Measurements from ENCODE around the gene BRD4. TPM values are rescaled to one million over a fixed set of nuclear protein-coding genes. Genes with fewer than 3 reads are reported as not detected.
A peak's percentile ranks its signal among the peaks of the same experiment; 100 is the strongest.

The BRD4 gene
- total RNA-seq, 1 experiment from 2014 or later, result 189 TPM

GRCh38 chr19:15197275-15197941 is 134.9 kb downstream of the BRD4 start:
- ChIA-PET POLR2A (interaction anchor here (1.3 kb wide), 1 partner anchor 101 kb away, joined by 3 read pairs; no protein-coding TSS in a partner anchor), CTCF (interaction anchor here (0.6 to 1.6 kb wide), 3 partner anchors 11 to 1458 kb away, joined by 3 to 4 read pairs (median 3); no protein-coding TSS in a partner anchor)
- intact Hi-C loops (cut with micrococcal nuclease), result no loop called here
- H3K4me1 Mint-ChIP-seq (ENCODE audit: insufficient read depth, unreplicated experiment), result peaks cover 18% of the 10 kb centered on the region
- TF ChIP-seq, protein P1, sequence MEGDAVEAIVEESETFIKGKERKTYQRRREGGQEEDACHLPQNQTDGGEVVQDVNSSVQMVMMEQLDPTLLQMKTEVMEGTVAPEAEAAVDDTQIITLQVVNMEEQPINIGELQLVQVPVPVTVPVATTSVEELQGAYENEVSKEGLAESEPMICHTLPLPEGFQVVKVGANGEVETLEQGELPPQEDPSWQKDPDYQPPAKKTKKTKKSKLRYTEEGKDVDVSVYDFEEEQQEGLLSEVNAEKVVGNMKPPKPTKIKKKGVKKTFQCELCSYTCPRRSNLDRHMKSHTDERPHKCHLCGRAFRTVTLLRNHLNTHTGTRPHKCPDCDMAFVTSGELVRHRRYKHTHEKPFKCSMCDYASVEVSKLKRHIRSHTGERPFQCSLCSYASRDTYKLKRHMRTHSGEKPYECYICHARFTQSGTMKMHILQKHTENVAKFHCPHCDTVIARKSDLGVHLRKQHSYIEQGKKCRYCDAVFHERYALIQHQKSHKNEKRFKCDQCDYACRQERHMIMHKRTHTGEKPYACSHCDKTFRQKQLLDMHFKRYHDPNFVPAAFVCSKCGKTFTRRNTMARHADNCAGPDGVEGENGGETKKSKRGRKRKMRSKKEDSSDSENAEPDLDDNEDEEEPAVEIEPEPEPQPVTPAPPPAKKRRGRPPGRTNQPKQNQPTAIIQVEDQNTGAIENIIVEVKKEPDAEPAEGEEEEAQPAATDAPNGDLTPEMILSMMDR (IDR thresholded peaks at IDR 0.05; ENCODE audit: unreplicated experiment), result no peak
- no peak overlapping the region for H3K27ac Mint-ChIP-seq (ENCODE audit: low read depth, unreplicated experiment)
- no TSS peak for BruUV-seq (replicated peaks)
- H3K4me3 Mint-ChIP-seq (ENCODE audit: unreplicated experiment), result no peak overlapping the region
- H3K9me3 Mint-ChIP-seq (ENCODE audit: unreplicated experiment), result no peaks in the 10 kb centered on the region
- H3K27me3 Mint-ChIP-seq (ENCODE audit: insufficient read depth, unreplicated experiment), result peaks cover 23% of the 10 kb centered on the region
- no peaks in the 10 kb centered on the region for H3K36me3 Mint-ChIP-seq (ENCODE audit: insufficient read depth, unreplicated experiment)
- no peak for DNase-seq (ENCODE audit: unreplicated experiment)

- ChIA-PET POLR2A (interaction anchor here (0.7 to 2.4 kb wide), 7 partner anchors 10 to 642 kb away, joined by 3 to 9 read pairs (median 3); partner anchors contain the start of gene AKAP8), CTCF (interaction anchor here (1.1 to 1.6 kb wide), 3 partner anchors 12 to 86 kb away, joined by 3 to 4 read pairs (median 4); no protein-coding TSS in a partner anchor)
- BruUV-seq (replicated peaks), result no TSS peak
- H3K36me3 Mint-ChIP-seq (ENCODE audit: insufficient read depth, unreplicated experiment), result no peaks in the 10 kb centered on the region
- no peak for DNase-seq (ENCODE audit: unreplicated experiment)
- H3K9me3 Mint-ChIP-seq (ENCODE audit: unreplicated experiment), result no peaks in the 10 kb centered on the region
- peaks cover 18% of the 10 kb centered on the region for H3K4me1 Mint-ChIP-seq (ENCODE audit: insufficient read depth, unreplicated experiment)
- no peak overlapping the region for H3K27ac Mint-ChIP-seq (ENCODE audit: low read depth, unreplicated experiment)
- H3K27me3 Mint-ChIP-seq (ENCODE audit: insufficient read depth, unreplicated experiment), result peaks cover 23% of the 10 kb centered on the region
- H3K4me3 Mint-ChIP-seq (ENCODE audit: unreplicated experiment), result peak overlapping the region; percentile 59
- intact Hi-C loops (cut with micrococcal nuclease), result no loop called here
- TF ChIP-seq, protein P1 (IDR thresholded peaks at IDR 0.05; ENCODE audit: unreplicated experiment), result no peak
Observed at GRCh38 chr19:15196360-15197005, 135.9 kb downstream of the BRD4 start.

DNA sequence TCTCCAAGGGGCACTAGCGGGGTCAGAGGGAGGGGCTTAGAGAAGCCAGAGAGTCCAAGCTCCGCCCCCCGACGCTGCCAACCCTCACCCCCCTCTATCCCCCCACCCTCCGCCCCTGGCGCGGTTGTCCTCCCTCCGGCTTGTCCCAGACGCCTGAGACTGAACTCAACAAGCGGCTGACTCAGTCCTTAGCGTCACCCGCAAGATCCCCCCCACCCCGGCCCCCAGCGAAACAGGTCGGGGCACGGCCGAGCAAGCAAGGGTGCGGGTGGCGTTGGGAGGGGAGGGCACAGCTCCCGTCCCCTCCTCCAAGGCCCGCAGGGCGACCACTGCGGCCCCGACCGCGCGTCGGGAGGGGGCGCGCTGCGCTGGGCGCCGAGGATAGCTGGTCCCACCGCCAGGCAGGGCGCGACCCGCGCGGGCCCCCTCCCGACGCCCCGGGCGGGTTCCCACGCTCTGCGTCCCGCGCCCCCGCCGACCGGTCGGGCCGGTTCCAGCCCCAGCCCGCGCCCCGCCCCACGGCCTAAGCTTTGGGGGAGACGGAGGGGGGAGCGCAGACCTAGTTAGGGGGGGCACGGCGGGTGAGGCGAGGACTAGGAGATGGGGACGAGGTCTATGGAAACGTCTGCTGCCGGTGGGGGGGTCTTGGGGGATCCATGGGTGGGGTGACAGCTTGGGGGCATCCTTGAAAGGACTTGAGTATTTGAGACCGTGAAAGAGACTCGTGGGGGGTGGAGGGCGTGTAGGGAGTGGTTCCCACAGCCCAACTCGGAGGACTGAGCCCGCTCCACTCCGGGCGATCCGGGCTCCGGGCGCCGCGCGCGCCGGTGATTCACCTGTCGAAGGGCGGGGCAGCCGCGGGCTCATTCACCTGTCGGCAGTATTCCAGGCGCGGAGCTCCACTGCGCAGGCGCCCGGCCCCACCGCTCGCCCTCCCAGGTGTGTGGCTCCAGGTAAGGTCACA is 136.7 kb downstream of the BRD4 start:
- DNase-seq (ENCODE audit: unreplicated experiment), result peak; percentile 73
- H3K4me1 Mint-ChIP-seq (ENCODE audit: insufficient read depth, unreplicated experiment), result peaks cover 18% of the 10 kb centered on the region
- TF ChIP-seq, protein P1 (IDR thresholded peaks at IDR 0.05; ENCODE audit: unreplicated experiment), result no peak
- CTCF ChIA-PET, result interaction anchor here (1.0 to 1.6 kb wide), 4 partner anchors 13 to 223 kb away, joined by 3 to 4 read pairs (median 4); partner anchors contain the start of gene AKAP8L
- intact Hi-C loops (cut with micrococcal nuclease), result no loop called here
- peaks cover 23% of the 10 kb centered on the region for H3K27me3 Mint-ChIP-seq (ENCODE audit: insufficient read depth, unreplicated experiment)
- H3K4me3 Mint-ChIP-seq (ENCODE audit: unreplicated experiment), result peak overlapping the region; percentile 59
- no peak overlapping the region for H3K27ac Mint-ChIP-seq (ENCODE audit: low read depth, unreplicated experiment)
- BruUV-seq (replicated peaks), result no TSS peak
- no peaks in the 10 kb centered on the region for H3K9me3 Mint-ChIP-seq (ENCODE audit: unreplicated experiment)
- no peaks in the 10 kb centered on the region for H3K36me3 Mint-ChIP-seq (ENCODE audit: insufficient read depth, unreplicated experiment)
- POLR2A ChIA-PET, result interaction anchor here (0.6 to 2.4 kb wide), 9 partner anchors 10 to 946 kb away, joined by 3 to 9 read pairs (median 3); partner anchors contain the start of gene AKAP8
